NOMO-1 (cell line): ENCODE measurements around the gene KRT28.

Experiments
- DNase-seq, 2 experiments: peaks; one replicate each; lab custom pipeline; 2025; ENCODE audit not compliant: unreplicated experiment in 2 of 2; lab: John Stamatoyannopoulos, UW

The KRT28 gene

GRCh38 chr17:40799859-40800258 is at the start of gene KRT28:
TSS of gene KRT28 (minus strand) at chr17:40799959. CDS start at chr17:40799893, 66 bp downstream.
- no peak for DNase-seq

- DNase-seq: peak; percentile 14 to 56
These were observed 49.0 kb upstream of the KRT28 start for GRCh38 chr17:40848583-40849235.

GRCh38 chr17:40846515-40847144 is 46.9 kb upstream of the KRT28 start:
- no peak for DNase-seq

- no peak for DNase-seq
These were observed 44.9 kb upstream of the KRT28 start for GRCh38 chr17:40844671-40845107.

GRCh38 chr17:40843242-40843641 is 43.5 kb upstream of the KRT28 start:
- DNase-seq: no peak

GRCh38 chr17:40841246-40841645 is 41.5 kb upstream of the KRT28 start:
- no peak for DNase-seq

GRCh38 chr17:40839194-40839593 is 39.4 kb upstream of the KRT28 start:
- DNase-seq: no peak

- DNase-seq: no peak
These were observed 36.3 kb upstream of the KRT28 start for GRCh38 chr17:40836020-40836419.

GRCh38 chr17:40833882-40834281 is 34.1 kb upstream of the KRT28 start:
- DNase-seq: no peak

- DNase-seq: no peak
These were observed 33.1 kb upstream of the KRT28 start for GRCh38 chr17:40832840-40833239.

- DNase-seq: no peak
These were observed 30.5 kb upstream of the KRT28 start for GRCh38 chr17:40830085-40830776.

GRCh38 chr17:40828454-40829044 is 28.8 kb upstream of the KRT28 start:
- DNase-seq: no peak

GRCh38 chr17:40827746-40828453 is 28.1 kb upstream of the KRT28 start:
- DNase-seq: peak; percentile 62 to 80

GRCh38 chr17:40825599-40825998 is 25.8 kb upstream of the KRT28 start:
- DNase-seq: no peak

GRCh38 chr17:40824015-40824832 is 24.5 kb upstream of the KRT28 start:
- DNase-seq: no peak

GRCh38 chr17:40822132-40822812 is 22.5 kb upstream of the KRT28 start, which contains the start of gene KRT10:
TSS of gene KRT10 (minus strand) at chr17:40822614. CDS start at chr17:40822585, 29 bp downstream.
- no peak for DNase-seq

GRCh38 chr17:40821536-40821935 is 21.8 kb upstream of the KRT28 start:
- no peak for DNase-seq

- peak in 1 of 2 experiments; percentile 33 for DNase-seq
These were observed 20.6 kb upstream of the KRT28 start for GRCh38 chr17:40820228-40820838.
